SKM-1 (cell line): ENCODE measurements around the gene PRELID2.
"Not testable (repeated sequence)": the region's sequence is repeated elsewhere in the genome, so short reads cannot be mapped to it uniquely, and the experiment has no call there.

Experiments
- DNase-seq: peaks from one replicate; lab custom pipeline; 2025; ENCODE audit not compliant: unreplicated experiment; lab: John Stamatoyannopoulos, UW

PRELID2 gene

DNA sequence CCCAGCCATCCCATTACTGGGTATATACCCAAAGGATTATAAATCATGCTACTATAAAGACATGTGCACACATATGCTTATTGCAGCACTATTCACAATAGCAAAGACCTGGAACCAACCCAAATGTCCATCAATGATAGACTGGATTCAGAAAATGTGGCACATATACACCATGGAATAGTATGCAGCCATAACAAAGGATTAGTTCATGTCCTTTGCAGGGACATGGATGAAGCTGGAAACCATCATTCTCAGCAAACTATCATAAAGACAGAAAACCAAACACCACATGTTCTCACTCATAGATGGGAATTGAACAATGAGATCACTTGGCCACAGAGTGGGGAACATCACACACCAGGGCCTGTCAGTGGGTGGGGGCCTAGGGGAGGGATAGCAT, 36.6 kb downstream of the PRELID2 start:
- DNase-seq, result not testable (repeated sequence)

DNA sequence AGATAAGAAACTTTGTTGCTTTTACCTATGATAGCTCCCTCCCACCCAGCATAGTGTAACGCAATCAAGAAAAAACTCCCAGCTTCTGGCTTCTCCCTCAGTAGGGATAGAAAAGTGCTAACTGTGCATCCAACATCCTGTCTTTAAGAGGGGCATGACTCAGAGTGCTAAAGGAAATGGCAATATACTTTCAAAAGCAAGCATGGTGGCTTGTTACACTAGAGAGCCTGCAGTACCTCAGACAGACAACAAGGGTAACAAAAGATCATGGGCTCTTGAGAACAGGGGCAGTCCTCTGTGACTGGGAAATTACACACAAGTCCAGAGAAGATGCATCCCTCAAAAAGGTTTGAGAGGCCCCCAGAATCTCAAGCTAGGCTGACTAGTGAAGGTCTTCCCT, 37.8 kb downstream of the PRELID2 start:
- no peak for DNase-seq

DNA sequence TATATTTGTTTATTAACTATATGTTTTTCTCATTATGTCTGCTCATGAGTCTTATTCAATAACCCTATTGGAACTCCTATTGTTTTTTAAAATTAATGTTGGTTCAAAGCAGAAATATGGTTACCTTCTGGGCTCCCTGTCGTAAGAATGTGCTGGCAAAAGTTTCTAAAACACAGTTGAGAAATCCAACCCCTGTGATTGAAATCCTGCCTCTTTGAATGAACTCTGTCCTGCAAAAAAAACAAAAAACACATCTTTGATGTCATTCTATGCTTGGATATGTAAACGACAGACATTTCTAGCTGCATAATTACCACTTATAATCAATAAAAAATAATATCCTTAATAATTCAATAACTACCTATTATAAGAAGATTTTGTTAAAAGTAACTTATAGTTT, 38.8 kb downstream of the PRELID2 start:
- no peak for DNase-seq

GRCh38 chr5:145793574-145793973, 41.6 kb downstream of the PRELID2 start:
- DNase-seq, result no peak

DNA sequence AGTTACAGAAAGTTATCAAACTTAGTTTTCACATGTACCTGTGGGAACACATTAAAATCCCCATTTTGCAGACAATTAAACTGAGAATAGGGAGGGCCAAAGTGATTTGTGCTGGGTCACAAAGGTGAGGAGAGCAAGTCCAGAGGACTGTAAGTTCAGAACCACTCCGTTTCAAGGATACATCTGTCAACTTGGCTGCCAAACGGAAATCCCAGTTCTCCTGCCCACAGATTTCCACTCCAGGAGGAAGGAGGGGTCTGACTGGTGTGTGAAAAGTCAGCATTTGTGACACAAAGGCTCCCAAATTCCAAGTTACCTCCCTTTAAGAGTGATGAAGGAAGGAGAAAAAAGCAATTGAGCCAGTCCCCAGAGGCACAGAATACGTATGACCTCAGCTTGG, 42.3 kb downstream of the PRELID2 start:
- DNase-seq, result no peak

DNA sequence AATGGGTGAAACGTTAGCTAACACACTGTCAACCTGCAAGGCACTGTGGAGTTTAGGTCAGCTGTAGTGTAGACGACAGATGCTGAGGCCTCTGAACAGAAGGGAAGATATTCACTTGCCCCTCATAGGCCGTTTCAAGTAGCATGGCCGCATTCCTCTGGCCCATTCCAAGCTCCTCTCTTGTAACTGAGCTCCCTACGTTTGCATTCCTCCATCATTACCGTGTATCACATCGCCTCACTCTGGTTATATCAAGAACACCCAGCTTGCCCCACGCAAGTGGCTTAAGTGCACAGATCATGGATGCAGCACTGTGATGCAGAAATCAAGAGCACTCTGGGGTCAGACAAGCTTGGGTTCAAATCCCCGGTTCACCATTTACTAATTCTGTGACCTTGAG, 43.3 kb downstream of the PRELID2 start:
- DNase-seq, result no peak

GRCh38 chr5:145787996-145788395, 47.1 kb downstream of the PRELID2 start:
- no peak for DNase-seq

DNA sequence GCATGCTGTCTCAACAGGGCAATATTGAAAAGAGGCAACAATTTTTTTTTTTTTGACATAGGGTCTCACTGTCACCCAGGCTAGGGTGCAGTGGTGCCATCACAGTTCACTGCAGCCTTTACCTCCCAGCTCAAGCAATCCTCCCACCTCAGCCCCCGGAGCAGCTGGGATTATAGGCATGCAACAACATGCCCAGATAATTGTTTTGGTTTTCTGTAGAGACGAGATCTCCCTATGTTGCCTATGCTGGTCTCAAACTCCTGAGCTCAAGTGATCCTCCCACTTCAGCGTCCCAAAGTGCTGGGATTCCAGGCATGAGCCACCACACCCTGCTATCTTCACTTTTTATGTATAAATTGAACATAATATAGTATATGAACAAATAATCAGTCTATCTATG, 47.6 kb downstream of the PRELID2 start:
- DNase-seq, result no peak

GRCh38 chr5:145787001-145787400, 48.1 kb downstream of the PRELID2 start:
- no peak for DNase-seq

- DNase-seq, result no peak
These were observed 54.2 kb downstream of the PRELID2 start for GRCh38 chr5:145780982-145781381.

DNA sequence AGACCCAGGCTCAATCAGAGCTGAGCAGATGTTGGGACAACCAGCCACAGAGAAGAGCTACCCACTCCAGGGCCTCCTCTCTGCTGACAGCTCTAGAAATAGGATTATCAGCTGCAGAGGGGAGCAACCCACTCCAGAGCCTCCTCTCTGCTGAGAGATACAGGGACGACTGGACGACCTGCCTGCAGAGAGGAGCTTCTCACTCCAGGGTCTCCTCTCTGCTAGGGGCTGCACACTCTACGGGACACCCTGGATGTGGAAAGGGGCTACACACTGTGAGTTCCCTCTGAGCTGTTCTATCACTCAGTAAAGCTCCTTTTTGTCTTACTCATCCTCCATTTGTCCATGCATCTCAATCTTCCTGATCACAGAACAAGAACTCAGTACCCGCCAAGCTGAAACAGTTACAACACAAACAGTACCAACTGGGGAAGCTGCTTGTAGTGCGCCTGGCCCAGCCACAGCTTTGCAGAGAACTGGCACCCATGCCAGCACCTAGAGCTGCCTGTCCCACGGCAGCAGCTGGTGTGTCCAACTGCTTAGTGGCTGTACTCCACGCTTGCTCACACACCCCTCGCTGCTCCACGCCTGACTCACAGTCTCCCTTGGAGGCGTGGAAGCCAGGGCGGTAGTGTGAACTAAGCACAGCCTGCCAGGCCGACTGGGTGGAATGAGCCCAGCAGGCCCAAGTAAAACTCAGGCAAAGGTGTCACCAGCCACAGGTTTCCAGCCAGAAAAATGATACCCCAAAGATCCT, 56.8 kb downstream of the PRELID2 start:
- no peak for DNase-seq

DNA sequence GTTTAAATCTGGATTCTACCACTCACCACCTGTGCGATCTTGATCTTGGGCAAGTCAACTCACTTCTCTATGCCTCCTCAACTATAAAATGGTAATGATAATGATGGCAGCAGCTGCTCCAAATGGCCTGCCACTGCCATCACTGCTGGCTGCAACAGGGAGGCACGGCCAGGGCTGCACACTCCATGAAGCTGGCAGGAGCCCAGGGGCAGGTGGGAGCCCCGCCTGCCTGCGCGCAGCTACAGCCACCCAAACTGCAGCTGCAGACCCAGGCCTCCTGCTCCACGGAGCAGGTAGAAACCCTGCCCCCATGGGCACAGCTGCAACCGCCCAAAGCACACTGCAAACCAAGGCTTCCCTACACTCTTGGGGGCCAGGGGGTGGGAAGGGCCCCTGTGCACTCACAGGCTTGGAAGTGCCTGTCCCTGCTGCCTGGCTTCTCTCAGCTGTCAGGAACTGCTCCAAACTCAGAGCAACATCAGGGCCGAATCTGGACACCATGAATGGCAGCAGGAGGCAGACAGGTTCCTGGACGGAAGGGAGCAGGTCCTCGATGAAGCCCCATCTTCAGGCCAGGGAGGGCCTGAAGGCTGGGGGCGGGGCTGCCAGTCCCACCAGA, 57.6 kb downstream of the PRELID2 start:
- no peak for DNase-seq

GRCh38 chr5:145776886-145777285, 58.3 kb downstream of the PRELID2 start:
- no peak for DNase-seq

GRCh38 chr5:145775893-145776444, 59.2 kb downstream of the PRELID2 start:
- DNase-seq, result no peak

- no peak for DNase-seq
These were observed 59.7 kb downstream of the PRELID2 start for GRCh38 chr5:145775411-145775810.

- DNase-seq, result no peak
These were observed 60.7 kb downstream of the PRELID2 start for GRCh38 chr5:145774442-145774841.

DNA sequence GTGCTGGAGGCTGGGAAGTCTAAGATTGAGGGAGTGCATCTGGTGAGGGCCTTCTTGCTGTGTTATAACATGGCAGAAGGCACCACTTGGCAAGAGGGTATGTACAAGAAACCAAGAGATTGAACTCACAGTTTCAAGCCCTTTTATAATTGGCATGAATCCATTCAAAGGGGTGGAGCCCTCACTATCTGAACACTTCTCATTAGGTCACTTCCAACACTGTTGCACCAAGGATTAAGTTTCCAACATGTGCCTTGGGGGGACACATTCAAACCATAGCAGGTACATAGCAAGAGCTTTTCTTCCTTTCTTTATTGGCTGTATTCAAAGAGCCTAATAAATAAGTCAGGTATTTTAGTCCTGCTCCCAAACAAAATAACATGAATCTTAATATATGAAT, 62.7 kb downstream of the PRELID2 start:
- DNase-seq, result no peak

DNA sequence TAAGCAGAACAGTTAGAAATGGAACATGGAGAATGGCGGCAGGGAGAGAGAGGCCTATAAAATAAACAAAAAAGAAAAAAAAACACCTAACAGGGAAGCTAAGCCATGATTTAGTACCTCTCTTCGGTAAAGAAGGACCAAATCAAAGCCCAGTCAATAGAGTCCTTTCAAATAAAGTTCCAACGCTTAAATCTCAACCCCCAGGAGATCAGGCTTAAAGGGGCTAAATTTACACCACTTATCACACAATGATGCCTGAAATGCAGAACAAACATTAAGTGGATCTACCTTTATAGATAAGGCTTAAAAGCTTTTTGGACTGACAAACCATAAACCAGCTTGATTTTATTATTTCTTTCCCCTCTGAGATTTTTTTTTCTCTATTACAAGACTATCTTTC, 66.3 kb downstream of the PRELID2 start:
- DNase-seq, result no peak

DNA sequence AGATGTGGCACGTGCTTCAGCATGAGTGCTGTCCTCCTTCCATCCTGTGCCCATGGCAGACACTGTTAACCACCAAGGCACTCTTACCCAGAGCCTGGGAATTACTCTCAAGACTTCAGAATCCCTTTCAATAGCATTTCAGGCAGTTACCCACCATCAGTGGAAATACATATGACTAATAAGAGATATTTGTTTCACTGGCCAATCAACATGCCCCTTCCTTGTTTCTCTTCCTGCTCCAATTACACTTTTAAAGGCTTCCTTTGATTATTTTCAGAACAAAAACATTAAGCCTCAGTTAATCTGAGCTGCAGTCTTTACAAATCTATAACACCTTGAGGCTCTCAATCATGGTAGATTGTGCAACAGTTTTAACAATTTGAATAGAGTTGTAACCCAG, 70.8 kb downstream of the PRELID2 start:
- no peak for DNase-seq

- no peak for DNase-seq
These were observed 72.3 kb downstream of the PRELID2 start for GRCh38 chr5:145762833-145763232.

DNA sequence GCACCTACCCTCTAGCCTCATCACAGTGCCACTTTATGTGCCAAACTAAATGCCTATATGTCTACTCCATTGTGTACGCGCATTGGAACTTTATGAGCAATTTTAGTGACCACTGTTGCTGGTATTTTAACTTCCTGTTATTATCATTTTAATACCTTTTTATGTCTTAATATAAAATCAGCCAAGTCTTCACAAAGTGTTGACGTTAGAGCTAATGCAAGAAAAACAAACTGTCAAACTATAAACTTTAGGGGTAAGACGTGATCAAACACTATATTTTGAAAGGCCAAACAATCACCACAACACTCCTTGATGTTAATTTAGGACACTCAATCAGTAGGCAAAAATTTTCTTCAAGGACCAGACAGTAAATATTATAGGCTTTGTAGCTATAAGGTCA, 73.9 kb downstream of the PRELID2 start:
- no peak for DNase-seq

DNA sequence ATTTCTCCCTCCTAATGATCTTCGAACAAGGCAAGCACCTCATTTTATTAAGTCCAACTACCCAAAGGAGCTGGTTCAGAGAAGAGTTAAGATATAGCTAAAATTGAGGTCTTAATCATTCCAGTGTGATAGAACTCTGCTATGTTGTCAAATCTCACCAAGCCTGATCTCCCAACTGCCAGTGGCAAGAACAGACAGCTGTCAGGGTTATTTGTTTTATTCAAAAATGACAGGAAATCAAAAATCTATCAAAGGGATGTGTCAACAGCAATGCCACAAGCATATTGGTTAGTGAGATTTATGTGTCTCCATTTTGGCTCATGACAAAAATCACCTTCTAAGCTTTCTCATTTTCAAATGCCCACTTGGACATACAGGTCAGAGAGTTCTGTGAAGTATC, 74.5 kb downstream of the PRELID2 start:
- DNase-seq, result no peak

GRCh38 chr5:145752947-145753346, 82.2 kb downstream of the PRELID2 start:
- DNase-seq, result no peak
